ENCODE data around the gene TRAPPC3. TPM values are rescaled to one million over a fixed set of nuclear protein-coding genes. Genes with fewer than 3 reads are reported as not detected.

The TRAPPC3 gene
- total and polyA plus RNA-seq, 10 donors = 42.9 to 98.1 (median 58.3) TPM

DNA sequence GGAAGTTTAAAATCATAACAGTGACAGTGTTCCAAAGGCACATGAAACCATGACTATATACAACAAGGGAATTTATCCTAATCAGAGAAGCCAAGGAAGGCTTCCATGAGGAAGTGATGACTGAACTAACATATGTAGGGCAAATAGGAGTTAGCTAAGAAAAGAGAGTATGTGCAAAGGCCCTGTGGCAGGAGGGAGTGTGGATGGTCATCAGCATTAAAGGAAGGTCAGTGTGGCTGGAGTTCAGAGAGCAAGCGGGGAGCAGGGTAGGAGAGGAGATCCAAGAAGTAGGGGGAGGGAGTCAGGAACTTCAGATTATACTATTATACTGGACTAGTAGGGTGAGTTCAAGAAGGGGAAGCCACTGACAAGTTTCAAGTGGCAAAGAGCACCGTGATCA is 15.1 kb upstream of the TRAPPC3 start:
- DNase-seq = no peak
- H3K9me3 ChIP-seq = no peaks in the 10 kb centered on the region
- 71 to 86% (median 79%) methylated on average over 2 of the region's 2 CpGs for WGBS, 5 donors
- H3K4me3 ChIP-seq = no peak overlapping the region
- TF ChIP-seq POLR2A (IDR thresholded peaks at IDR 0.05) (no peak), POLR2AphosphoS5 (IDR thresholded peaks at IDR 0.05) (no peak)
- TF ChIP-seq, protein P1, sequence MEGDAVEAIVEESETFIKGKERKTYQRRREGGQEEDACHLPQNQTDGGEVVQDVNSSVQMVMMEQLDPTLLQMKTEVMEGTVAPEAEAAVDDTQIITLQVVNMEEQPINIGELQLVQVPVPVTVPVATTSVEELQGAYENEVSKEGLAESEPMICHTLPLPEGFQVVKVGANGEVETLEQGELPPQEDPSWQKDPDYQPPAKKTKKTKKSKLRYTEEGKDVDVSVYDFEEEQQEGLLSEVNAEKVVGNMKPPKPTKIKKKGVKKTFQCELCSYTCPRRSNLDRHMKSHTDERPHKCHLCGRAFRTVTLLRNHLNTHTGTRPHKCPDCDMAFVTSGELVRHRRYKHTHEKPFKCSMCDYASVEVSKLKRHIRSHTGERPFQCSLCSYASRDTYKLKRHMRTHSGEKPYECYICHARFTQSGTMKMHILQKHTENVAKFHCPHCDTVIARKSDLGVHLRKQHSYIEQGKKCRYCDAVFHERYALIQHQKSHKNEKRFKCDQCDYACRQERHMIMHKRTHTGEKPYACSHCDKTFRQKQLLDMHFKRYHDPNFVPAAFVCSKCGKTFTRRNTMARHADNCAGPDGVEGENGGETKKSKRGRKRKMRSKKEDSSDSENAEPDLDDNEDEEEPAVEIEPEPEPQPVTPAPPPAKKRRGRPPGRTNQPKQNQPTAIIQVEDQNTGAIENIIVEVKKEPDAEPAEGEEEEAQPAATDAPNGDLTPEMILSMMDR (IDR thresholded peaks at IDR 0.05 in 8 of 11, conservative IDR thresholded peaks at IDR 0.05 in 3 of 11) = no peak
- intact Hi-C loops (cut with DNase I; ENCODE audit: low total_unique reads) = no loop called here
- peak overlapping the region in 2 of 8 donors; percentile 14 to 31 for H3K27ac ChIP-seq
- H3K27me3 ChIP-seq (replicated peaks in 1 of 7) = no peaks in the 10 kb centered on the region
- H3K36me3 ChIP-seq = peaks cover 0 to 35% (median 7%) of the 10 kb centered on the region in 6 donors
- H3K4me1 ChIP-seq = peaks cover 36 to 97% (median 71%) of the 10 kb centered on the region in 6 donors

DNA sequence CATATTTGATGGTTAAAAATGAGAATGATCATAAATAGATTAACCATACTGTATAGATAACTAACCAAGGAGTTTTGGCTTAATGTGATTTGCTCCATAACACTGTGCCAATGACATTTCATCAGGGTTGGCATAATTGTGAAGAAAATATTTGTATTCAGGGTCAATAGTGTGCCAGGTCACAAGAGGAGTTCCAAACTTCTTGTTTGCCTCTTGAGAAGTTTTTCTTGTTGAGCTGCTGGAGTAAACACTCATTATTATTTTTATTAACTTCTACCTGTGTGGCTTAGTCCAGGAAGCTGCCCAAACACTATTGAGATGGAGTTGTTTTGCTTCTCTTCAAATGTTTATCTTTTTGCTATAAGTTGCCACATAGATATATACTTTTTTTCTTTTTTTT is 14.1 kb upstream of the TRAPPC3 start:
- no peak for DNase-seq
- intact Hi-C loops (cut with DNase I; ENCODE audit: low total_unique reads) = no loop called here
- H3K36me3 ChIP-seq = peaks cover 0 to 32% (median 7%) of the 10 kb centered on the region in 6 donors
- H3K27ac ChIP-seq = peak overlapping the region in 4 of 8 donors; percentile 92 to 100 (median 99)
- no peaks in the 10 kb centered on the region for H3K27me3 ChIP-seq (replicated peaks in 1 of 7)
- H3K9me3 ChIP-seq = no peaks in the 10 kb centered on the region
- no peak overlapping the region for H3K4me3 ChIP-seq
- peaks cover 44 to 100% (median 78%) of the 10 kb centered on the region in 6 donors for H3K4me1 ChIP-seq
- TF ChIP-seq POLR2AphosphoS5 (IDR thresholded peaks at IDR 0.05) = no peak
- TF ChIP-seq POLR2A (IDR thresholded peaks at IDR 0.05) = no peak
- TF ChIP-seq, protein P1 (IDR thresholded peaks at IDR 0.05 in 8 of 11, conservative IDR thresholded peaks at IDR 0.05 in 3 of 11) = no peak

DNA sequence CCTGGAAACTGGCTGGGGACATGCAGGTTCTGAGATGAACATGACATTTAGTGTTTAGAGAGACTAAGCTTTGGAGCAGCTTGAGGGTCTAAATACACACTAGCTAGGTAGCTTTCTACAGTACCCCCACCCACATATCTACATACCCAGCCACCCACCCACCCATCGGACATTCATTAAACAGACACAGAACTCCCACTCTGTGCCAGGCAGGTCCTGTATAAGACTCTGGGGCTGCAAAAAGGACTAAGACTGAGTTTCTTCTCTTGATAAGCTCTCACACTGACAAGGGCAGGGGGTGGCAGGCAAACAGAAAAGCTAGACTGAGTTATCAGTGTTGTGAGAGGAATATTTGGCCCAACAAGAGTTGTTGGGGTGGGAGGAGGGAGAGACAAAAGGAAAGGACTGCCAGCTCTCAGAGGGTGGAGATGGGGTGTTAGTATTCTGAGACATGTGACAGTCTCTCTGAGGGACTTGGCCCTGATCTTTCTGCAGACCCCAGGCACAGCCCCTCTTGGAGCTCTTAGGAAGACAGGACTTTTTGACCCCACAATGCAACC is 13.5 kb upstream of the TRAPPC3 start:
- no peaks in the 10 kb centered on the region for H3K27me3 ChIP-seq (replicated peaks in 1 of 7)
- H3K27ac ChIP-seq = peak overlapping the region; percentile 65 to 100 (median 90)
- H3K9me3 ChIP-seq = no peaks in the 10 kb centered on the region
- peaks cover 0 to 30% (median 5%) of the 10 kb centered on the region in 6 donors for H3K36me3 ChIP-seq
- peaks cover 51 to 100% (median 81%) of the 10 kb centered on the region in 6 donors for H3K4me1 ChIP-seq
- intact Hi-C loops (cut with DNase I; ENCODE audit: low total_unique reads) = no loop called here
- 85 to 100% (median 93%) methylated on average over 1 of the region's 1 CpG for WGBS, 5 donors
- peak overlapping the region in 1 of 8 donors; percentile 68 for H3K4me3 ChIP-seq
- DNase-seq = peak; percentile 20
- TF ChIP-seq POLR2A (IDR thresholded peaks at IDR 0.05) (no peak), POLR2AphosphoS5 (IDR thresholded peaks at IDR 0.05) (no peak)
- TF ChIP-seq, protein P1 (IDR thresholded peaks at IDR 0.05 in 8 of 11, conservative IDR thresholded peaks at IDR 0.05 in 3 of 11) = no peak

DNA sequence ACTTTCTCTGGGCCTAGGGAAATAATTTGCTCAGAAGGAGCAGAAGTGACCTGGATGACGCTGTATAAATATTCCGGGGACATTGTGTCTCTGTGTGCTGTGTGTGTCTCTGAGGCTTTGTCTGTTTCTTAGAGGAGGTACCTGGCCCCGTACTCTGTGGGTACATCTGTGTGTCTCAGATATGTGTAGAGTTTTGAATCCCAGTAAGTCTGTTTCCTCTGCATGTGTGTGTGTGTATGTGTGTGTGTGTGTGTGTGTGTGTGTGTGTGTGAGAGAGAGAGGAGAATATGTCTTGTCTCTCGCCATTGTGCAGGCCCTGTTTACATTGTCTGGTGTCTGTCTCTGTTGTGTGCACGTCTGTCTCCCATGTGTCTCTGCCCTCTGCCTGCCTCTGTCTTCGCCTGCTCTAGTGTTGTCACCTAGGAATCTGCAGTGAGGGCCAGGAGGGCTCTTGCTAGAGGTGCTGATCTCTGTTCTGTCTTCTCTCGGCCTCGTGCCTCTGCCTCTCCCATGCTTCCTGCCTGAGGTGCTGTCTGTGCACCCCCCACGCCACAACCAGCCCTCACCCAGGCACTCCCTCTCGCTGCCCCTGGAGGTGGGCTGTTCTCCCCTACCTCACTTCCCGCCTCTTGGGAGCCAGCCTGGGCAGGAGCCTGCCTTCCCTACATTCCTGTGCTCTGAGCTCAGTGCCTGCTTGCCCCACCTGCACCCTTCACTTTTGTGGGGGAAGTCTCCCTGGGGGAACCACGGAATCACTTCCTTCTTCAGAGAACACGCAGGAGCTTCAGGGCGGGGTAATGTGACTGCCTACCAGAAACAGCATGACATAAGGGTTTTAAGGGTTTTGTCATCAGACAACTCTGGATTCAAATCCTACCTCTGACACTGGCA is 12.6 kb upstream of the TRAPPC3 start:
- WGBS, 5 donors = 19 to 25% (median 23%) methylated on average over 14 of the region's 14 CpGs
- TF ChIP-seq POLR2AphosphoS5 (IDR thresholded peaks at IDR 0.05) = peak; percentile 71 to 80 (median 79)
- no peak for TF ChIP-seq POLR2A (IDR thresholded peaks at IDR 0.05)
- peaks cover 59 to 100% (median 85%) of the 10 kb centered on the region in 6 donors for H3K4me1 ChIP-seq
- peak; percentile 90 for DNase-seq
- H3K27ac ChIP-seq = peak overlapping the region; percentile 86 to 100 (median 90)
- peak overlapping the region in 7 of 8 donors; percentile 24 to 68 (median 36) for H3K4me3 ChIP-seq
- H3K36me3 ChIP-seq = peaks cover 0 to 21% (median 0%) of the 10 kb centered on the region in 6 donors
- no peaks in the 10 kb centered on the region for H3K9me3 ChIP-seq
- no peaks in the 10 kb centered on the region for H3K27me3 ChIP-seq (replicated peaks in 1 of 7)
- intact Hi-C loops (cut with DNase I; ENCODE audit: low total_unique reads) = no loop called here
